OCI-LY1 (cell line): Measurements from ENCODE around the gene CRISP1.
"Not testable (repeated sequence)": the region's sequence is repeated elsewhere in the genome, so short reads cannot be mapped to it uniquely, and the experiment has no call there.

ENCODE experiments used
- H2AFZ ChIP-seq: fragments of 200-600 bp; sonication (generic), shearing (Covaris generic); 2 replicates; pipeline ENCODE4 v1.6.0; 2014; ENCODE audit warnings: antibody characterized with exemption, mild to moderate bottlenecking, low read length
- H3F3A ChIP-seq: fragments of 200-600 bp; sonication (generic), shearing (Covaris generic); 2 replicates; pipeline ENCODE4 v1.6.0; 2014; ENCODE audit warnings: mild to moderate bottlenecking, antibody characterized with exemption, low read length, moderate library complexity; ENCODE audit not compliant: insufficient read depth
- H3K27ac ChIP-seq: fragments of 200-600 bp; sonication (generic); 2 replicates; pipeline ENCODE4 v1.5.1; 2014; ENCODE audit warnings: low read length, mixed run types, mild to moderate bottlenecking, low read depth; ENCODE audit not compliant: poor library complexity, severe bottlenecking
- H3K27me3 ChIP-seq: fragments of 200-600 bp; sonication (generic); 2 replicates; pipeline ENCODE4 v1.6.0; 2014; ENCODE audit warnings: antibody characterized with exemption, mild to moderate bottlenecking, low read length, moderate library complexity; ENCODE audit not compliant: insufficient read depth
- H3K36me3 ChIP-seq: fragments of 200-600 bp; sonication (generic); 2 replicates; pipeline ENCODE4 v1.6.1; 2014; ENCODE audit warnings: mild to moderate bottlenecking, antibody characterized with exemption, low read length, moderate library complexity, mixed read lengths; ENCODE audit not compliant: insufficient read depth
- H3K4me1 ChIP-seq: fragments of 200-600 bp; sonication (generic); 2 replicates; pipeline ENCODE4 v1.5.1; 2014; ENCODE audit warnings: mild to moderate bottlenecking, low read length, moderate library complexity; ENCODE audit not compliant: insufficient read depth, severe bottlenecking
- H3K4me2 ChIP-seq: fragments of 200-600 bp; sonication (generic), shearing (Covaris generic); 2 replicates; pipeline ENCODE4 v1.6.1; 2014; ENCODE audit warnings: low read length
- H3K4me3 ChIP-seq: fragments of 200-600 bp; sonication (generic); 2 replicates; pipeline ENCODE4 v1.5.1; 2014; ENCODE audit warnings: low read length, low read depth, mild to moderate bottlenecking, mixed read lengths; ENCODE audit not compliant: poor library complexity, severe bottlenecking
- H3K79me2 ChIP-seq: fragments of 200-600 bp; shearing (Covaris generic); 2 replicates; pipeline ENCODE4 v1.6.1; 2016; ENCODE audit warnings: mixed run types, low read length, mixed read lengths; ENCODE audit not compliant: insufficient read depth
- H3K9ac ChIP-seq: fragments of 200-600 bp; sonication (generic), shearing (Covaris generic); 2 replicates; pipeline ENCODE4 v1.6.1; 2014; ENCODE audit warnings: mild to moderate bottlenecking, low read length, mixed read lengths
- H3K9me2 ChIP-seq: fragments of 200-600 bp; sonication (generic), shearing (Covaris generic); 2 replicates; pipeline ENCODE4 v1.6.1; 2014; ENCODE audit warnings: low read depth, mild to moderate bottlenecking, low read length, mixed read lengths
- H3K9me3 ChIP-seq: fragments of 200-600 bp; shearing (Covaris generic); 2 replicates; pipeline ENCODE4 v1.6.1; 2014; ENCODE audit warnings: low read length, mixed read lengths
- H4K20me1 ChIP-seq: fragments of 200-600 bp; sonication (generic), shearing (Covaris generic); 2 replicates; pipeline ENCODE4 v1.6.0; 2016; ENCODE audit warnings: mild to moderate bottlenecking, low read length; ENCODE audit not compliant: insufficient read depth
- EZH2 ChIP-seq: fragments of 200-600 bp; sonication (generic), shearing (Covaris generic); IDR thresholded peaks from 2 replicates; pipeline ENCODE4 v1.8.0; 2017; ENCODE audit warnings: borderline replicate concordance, mixed run types, mild to moderate bottlenecking, antibody characterized with exemption, low read length, moderate library complexity, mixed read lengths
- TF ChIP-seq, protein P1 (sequence below): fragments of 200-600 bp; sonication (generic), shearing (Covaris generic); IDR thresholded peaks from 2 replicates; pipeline ENCODE4 v1.5.1; 2017; ENCODE audit warnings: mild to moderate bottlenecking, antibody characterized with exemption, low read length, moderate library complexity, mixed read lengths

Gene CRISP1

DNA sequence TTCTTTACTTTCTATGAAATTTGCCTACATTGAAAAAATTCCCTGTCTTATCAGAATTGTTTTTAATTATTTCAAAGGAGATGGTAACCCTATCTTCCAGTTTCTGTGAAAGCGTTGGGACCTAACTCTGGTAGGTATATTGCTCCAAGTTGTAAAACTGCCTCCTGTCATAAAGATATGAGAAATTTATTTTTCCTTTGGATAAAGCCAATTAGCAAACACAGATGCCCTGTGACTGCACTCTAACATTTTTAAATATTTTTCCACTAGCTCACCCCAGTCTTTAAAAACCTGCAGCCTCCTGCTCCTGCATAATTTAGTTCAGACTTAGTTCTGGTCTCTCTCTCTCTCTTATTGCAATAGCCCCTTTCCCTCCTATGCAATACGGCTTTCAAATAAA is 39.0 kb upstream of the CRISP1 start:
- Histone ChIP-seq H3K27ac (no peak overlapping the region), H3K4me1 (no peaks in the 10 kb centered on the region), H3K4me3 (no peak overlapping the region), H3K79me2 (no peaks in the 10 kb centered on the region), H2AFZ (no peak overlapping the region), H3K4me2 (no peak overlapping the region), H3K9me2 (no peaks in the 10 kb centered on the region), H4K20me1 (no peaks in the 10 kb centered on the region), H3K9me3 (no peaks in the 10 kb centered on the region), H3K9ac (no peak overlapping the region), H3F3A (no peaks in the 10 kb centered on the region), H3K36me3 (no peaks in the 10 kb centered on the region), H3K27me3 (no peaks in the 10 kb centered on the region)
- TF ChIP-seq, protein P1, sequence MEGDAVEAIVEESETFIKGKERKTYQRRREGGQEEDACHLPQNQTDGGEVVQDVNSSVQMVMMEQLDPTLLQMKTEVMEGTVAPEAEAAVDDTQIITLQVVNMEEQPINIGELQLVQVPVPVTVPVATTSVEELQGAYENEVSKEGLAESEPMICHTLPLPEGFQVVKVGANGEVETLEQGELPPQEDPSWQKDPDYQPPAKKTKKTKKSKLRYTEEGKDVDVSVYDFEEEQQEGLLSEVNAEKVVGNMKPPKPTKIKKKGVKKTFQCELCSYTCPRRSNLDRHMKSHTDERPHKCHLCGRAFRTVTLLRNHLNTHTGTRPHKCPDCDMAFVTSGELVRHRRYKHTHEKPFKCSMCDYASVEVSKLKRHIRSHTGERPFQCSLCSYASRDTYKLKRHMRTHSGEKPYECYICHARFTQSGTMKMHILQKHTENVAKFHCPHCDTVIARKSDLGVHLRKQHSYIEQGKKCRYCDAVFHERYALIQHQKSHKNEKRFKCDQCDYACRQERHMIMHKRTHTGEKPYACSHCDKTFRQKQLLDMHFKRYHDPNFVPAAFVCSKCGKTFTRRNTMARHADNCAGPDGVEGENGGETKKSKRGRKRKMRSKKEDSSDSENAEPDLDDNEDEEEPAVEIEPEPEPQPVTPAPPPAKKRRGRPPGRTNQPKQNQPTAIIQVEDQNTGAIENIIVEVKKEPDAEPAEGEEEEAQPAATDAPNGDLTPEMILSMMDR = no peak
- no peak for TF ChIP-seq EZH2

DNA sequence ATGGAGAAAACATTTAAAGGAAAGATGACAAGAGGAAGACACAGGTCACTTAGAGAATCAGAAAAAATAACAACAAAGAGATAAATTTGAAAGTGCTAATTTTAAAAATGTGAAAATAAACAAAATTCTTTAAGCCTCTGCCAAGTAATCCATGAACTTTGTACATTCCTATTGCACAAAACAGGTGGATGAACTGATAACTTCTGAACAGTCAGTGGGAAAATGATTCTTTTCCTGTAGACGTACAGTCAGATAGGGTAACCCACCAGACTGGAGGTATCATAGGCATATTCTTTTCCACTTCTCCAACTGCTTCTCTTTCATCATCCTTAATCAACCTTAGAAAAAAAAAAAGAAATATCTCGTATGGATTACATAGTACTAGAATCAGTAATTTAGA is 36.5 kb upstream of the CRISP1 start:
- Histone ChIP-seq H3K27ac (no peak overlapping the region), H3K9me2 (no peaks in the 10 kb centered on the region), H3K9me3 (no peaks in the 10 kb centered on the region), H2AFZ (no peak overlapping the region), H3K9ac (no peak overlapping the region), H3F3A (no peaks in the 10 kb centered on the region), H3K4me2 (no peak overlapping the region), H3K4me1 (no peaks in the 10 kb centered on the region), H4K20me1 (no peaks in the 10 kb centered on the region), H3K4me3 (no peak overlapping the region), H3K27me3 (no peaks in the 10 kb centered on the region), H3K36me3 (no peaks in the 10 kb centered on the region), H3K79me2 (no peaks in the 10 kb centered on the region)
- TF ChIP-seq, protein P1 = no peak
- no peak for TF ChIP-seq EZH2

DNA sequence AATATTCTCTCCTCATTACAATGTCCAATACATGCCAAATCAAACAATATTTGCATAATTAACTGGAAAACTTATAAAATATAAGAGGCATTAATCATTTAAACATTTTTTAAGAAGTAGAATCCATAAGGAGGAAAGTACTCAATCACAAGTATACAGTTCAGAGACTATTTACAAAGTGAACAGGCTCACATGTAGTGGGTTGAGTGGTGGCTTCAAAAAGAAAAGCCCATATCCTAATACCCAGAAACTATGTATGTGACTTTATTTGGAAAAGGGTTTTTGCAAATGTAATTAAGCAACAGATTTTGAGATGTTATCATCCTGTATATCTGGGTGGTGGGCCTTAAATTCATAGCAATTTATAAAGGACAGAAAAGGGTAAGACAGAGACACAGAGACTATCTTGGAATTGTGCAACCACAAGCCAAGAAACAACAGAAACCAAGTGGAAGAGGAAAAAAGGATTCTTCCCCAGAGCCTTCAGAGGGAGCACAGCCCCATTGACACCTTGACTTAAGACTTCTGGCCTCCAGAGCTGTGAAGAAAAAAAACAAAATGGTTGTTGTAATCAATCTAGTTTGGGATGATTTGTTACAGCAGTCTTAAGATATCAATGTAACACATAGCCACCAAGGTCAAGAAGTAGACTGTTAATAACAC is 32.7 kb upstream of the CRISP1 start:
- H3K79me2 ChIP-seq = no peaks in the 10 kb centered on the region
- no peak overlapping the region for H3K4me2 ChIP-seq
- no peaks in the 10 kb centered on the region for H3K27me3 ChIP-seq
- no peaks in the 10 kb centered on the region for H3K36me3 ChIP-seq
- H3K9me2 ChIP-seq = no peaks in the 10 kb centered on the region
- no peaks in the 10 kb centered on the region for H3K9me3 ChIP-seq
- H3K4me1 ChIP-seq = no peaks in the 10 kb centered on the region
- H3K4me3 ChIP-seq = no peak overlapping the region
- no peak overlapping the region for H2AFZ ChIP-seq
- no peaks in the 10 kb centered on the region for H4K20me1 ChIP-seq
- no peak for TF ChIP-seq EZH2
- H3K9ac ChIP-seq = no peak overlapping the region
- H3F3A ChIP-seq = no peaks in the 10 kb centered on the region
- no peak overlapping the region for H3K27ac ChIP-seq

DNA sequence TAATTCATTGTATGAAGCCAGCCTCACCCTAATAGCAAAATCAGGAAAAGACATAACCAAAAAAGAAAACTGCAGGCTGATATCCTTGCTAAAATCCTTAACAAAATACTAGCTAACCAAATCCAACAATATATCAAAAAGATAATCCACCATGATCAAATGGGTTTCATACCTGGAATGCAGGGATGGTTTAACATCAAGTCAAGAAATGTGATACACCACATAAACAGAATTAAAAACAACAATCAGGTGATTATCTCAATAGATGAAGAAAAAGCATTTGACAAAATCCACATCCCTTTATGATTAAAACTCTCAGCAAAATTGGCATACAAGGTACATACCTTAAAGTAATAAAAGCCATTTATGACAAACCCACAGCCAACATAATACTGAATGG is 29.2 kb upstream of the CRISP1 start:
- not testable (repeated sequence) for H3K4me2 ChIP-seq

More for the DNA sequence above, 29.2 kb upstream of the CRISP1 start:
- H4K20me1 ChIP-seq, H3K27me3 ChIP-seq, H3F3A ChIP-seq, H3K4me1 ChIP-seq, H3K27ac ChIP-seq, H3K4me3 ChIP-seq, H3K9ac ChIP-seq, H3K9me2 ChIP-seq, H3K36me3 ChIP-seq, H3K9me3 ChIP-seq, H2AFZ ChIP-seq, H3K79me2 ChIP-seq: not testable (repeated sequence)
